Stimulated activated CD4-positive, alpha-beta T cell treated with anti-CD3 and anti-CD28 coated beads, Interleukin-12 subunit alpha, Interleukin-12 subunit beta, amount 100 ng/mL, for 24 hours (primary cell): ENCODE measurements around the gene MYOG.

Experiments used
- DNase-seq, 2 experiments: peaks; one replicate each; pipeline ENCODE4 v3.0.0-alpha.2; 2020; ENCODE audit warnings: low read depth in 2 of 2

Gene MYOG

DNA sequence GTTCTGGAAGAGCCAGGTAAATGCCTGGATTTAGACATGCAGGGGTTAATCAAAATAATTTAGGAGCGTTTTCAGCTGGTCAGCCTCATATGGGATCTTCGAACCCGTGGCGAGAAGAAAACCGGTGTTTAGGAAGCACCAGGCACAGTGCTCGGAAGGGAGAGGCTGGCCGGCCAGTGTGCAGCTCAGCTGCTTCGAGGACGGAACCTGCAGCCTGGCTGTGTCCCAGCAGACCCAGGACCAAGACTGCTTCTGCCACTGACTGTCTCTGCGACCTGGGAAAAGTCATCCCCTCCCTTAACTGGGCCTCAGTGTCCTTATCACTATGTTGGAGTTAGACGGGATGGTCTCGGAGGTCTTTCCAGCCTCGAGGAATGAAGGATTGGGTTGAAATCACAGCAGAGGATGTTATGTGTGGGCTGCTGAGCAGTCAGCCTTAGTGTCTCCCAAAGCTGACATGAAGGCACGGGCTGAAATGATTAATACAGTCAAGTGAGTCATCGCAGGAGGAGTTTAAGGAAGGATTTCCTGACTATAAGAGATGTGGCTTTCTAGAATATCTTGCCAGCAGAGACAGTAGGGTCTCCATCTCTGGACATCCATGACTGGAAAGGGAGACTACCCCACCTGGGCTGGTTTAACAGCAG is 38.7 kb downstream of the MYOG start:
- no peak for DNase-seq

DNA sequence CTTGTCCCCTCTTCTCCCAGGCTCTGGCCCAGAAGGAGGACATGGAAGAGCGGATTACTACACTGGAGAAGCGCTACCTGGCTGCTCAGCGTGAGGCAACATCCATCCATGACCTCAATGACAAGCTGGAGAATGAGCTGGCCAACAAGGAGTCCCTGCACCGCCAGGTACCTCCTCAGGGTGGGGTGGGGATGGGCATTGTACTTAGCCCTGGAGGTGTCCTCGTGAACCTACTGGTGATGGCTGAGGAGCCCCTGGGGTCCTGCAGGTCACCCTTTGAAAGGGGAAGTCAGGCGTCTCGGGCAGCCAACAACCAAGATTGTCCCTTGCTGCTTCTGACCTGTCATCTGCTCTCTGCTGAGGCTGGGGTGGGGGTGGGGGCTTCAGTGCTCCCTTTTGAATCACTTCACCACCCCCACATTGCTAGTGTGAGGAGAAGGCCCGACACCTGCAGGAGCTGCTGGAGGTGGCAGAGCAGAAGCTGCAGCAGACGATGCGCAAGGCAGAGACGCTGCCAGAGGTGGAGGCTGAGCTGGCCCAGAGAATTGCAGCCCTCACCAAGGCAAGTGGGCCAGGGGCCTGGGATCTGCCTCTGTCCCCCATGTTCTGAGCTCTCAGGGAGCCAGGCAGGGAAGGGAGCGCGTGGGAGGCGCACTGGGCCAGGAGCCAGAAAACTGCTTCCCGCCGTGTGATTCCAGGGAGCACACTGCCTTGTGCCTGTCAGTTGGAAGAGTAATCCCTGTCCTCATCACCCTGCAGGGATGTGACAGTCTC is 39.8 kb downstream of the MYOG start:
- no peak for DNase-seq

DNA sequence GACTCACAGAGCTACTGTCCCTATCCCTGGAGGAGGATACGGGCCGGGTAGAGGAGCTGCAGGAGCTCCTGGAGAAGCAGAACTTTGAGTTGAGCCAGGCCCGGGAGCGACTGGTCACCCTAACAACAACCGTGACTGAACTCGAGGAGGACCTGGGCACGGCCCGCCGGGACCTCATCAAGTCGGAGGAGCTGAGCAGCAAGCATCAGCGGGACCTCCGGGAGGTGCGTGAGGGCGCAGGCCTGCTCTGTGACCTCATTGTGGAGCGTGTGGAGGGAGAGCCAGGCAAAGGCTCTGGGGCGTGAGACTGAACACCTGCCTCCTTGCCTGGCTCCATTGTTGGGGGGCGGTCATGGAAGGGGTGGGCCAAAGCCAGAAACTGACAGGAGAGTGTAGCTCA is 40.5 kb downstream of the MYOG start:
- DNase-seq = no peak

DNA sequence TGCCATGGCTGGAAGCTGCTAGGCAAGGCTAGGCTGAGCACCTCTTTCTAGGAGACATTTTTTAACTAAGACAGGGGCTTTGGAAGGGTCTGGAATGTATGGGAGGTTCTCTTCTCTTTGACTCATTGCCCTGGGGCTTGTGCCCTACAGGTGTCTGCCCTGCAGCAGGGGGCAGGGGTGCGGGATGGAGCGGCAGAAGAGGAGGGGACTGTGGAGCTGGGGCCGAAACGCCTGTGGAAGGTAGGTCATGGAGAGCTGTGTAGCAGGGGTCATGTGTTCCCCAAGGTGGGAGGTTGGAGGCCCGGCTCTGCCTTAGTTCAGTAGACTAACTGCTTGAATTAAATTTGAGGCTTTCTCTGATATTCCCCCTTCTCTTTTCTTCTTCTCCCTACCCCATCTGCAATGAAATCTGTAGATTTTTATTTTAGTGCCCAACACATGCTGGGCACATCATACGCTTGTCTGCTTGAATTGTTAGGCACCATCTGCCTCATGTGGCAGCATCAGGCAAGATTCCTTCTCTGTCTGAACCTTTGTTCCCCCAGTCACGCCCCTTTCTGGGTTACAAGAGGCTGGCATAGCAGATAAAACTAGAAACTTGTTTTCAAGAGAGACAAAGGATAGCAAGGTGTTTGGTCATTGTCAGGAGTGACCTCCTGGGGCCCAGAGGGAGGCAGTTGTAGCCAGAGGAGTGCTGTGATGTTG is 41.1 kb downstream of the MYOG start:
- no peak for DNase-seq

DNA sequence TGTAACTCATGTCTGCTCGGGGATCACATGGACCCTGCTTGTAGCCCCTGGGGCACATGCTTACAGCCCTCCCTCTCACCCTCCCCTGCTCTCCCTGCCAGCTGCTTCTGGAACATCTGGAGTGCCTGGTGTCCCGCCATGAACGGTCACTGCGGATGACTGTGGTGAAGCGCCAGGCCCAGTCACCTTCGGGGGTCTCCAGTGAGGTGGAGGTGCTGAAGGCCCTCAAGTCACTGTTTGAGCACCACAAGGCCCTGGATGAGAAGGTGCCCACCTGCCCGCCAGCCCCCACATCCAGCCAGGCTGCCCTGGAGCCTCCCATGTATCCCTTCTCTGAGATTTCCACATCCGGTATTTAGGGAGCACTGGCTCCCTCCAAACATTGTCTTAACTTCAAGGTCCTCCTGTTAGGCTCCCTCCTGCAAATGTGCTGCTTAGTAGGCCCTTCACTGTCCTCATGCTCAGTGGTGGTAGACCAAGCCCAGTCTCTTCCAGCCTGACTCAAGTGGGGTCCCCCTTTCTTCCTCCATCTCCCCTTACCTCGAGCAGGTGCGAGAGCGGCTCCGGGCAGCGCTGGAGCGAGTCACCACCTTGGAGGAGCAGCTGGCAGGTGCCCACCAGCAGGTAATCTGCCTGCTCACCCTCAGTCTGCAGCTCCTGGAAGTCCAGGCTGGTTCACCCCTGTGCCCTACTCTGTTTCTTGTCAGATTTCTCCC is 41.8 kb downstream of the MYOG start:
- no peak for DNase-seq

DNA sequence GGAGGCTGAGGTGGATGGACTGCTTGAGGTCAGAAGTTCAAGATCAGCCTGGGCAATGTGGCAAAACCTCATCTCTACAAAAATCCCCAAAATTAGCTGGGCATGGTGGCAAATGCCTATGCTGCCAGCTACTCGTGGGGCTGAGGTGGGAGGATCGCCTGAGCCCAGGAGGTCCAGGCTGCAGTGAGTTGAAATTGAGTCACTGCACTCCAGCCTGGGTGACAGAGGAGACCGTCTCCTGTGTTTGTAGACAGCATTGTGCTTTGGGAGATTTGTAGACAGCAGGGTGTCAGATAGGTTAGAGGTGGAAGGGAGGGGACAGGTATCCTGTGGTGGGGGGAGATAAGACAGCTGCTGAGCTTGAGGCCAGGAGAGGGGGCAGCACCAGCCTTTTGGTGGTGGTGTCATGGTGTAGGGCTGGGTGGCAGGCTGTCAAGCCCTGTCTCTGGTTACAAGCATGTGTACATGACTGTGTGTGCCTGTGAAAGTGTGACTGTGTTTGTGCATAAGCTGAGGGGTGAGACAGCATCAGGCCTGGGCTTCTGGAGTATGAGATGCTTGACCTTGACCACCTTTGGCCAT is 44.4 kb downstream of the MYOG start:
- no peak for DNase-seq

DNA sequence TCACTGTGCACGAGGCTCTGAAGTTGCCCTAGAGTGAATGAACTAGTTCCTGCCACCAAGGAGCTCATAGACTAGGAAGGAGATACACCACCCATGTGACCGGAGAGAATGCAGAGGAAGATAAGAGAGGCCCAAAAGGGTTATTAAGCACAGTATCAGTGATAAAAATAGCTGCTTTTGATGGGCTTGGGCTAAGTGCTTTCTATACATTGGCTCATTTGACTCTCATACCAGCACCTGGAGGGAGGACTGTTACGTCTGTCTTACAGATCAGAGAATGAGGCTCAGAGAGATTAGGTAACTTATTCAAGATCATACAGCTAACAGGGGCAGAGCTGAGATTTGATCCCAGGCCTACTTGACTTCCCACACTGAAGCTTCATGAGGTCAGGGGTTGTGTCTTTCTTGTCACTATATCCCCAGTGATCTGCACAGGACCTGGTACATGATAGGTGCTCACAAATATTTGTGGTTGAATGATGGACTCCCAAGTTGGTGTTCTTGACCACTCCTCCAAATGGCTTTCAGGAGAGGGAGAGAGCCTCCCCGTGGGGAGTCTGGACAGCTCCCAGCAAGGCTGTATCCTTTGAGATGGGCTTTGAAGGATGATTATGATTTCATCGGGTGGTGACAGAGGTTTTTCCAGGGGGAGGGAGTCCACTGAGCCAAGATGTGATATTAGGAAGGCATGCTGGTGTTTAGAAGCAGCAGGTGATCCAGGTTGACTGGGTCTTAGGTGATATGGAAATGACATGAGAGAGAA is 45.1 kb downstream of the MYOG start:
- no peak for DNase-seq

DNA sequence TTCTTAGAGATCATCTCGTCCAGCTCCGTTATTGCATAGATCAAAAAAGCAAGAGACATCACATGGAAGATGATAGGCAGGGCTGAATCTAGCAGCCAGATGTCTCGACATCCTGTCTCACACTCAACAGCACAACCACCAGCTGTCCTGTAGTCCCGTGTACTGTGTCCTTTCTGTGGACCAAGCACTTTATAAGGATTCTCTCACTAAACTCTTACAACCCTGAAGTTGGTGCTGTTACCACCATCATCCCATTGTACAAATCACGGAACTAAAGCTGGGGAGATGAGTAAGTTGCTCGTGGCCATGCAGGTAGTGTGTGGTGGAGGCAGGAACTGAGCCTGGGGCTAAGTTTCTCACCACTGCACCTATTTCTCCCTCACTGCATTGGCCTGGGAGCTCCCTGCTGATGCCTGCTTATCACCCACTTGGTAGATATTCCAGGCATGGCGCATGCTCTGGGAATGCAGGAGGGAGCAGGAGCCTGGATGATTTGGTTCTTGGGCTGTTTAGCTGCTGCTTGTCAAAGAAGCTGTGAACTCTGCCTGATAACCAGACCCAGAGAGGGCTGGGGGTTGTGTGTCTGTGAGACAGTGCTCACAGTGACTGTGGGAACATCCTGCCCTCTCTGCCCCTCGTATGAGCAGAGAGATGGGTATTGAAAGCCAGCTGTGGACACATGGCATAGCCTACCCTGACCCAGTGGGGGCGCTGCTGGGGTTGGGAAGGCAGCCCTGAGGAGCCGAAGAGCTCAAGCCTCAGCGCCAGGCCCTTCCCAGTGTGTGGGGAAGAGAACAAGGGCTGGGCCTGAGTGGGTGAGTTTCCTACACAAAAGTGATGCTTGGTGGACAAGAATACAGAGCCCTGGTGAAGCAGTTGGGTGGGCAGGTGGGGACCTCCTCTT is 46.0 kb downstream of the MYOG start:
- DNase-seq = no peak

DNA sequence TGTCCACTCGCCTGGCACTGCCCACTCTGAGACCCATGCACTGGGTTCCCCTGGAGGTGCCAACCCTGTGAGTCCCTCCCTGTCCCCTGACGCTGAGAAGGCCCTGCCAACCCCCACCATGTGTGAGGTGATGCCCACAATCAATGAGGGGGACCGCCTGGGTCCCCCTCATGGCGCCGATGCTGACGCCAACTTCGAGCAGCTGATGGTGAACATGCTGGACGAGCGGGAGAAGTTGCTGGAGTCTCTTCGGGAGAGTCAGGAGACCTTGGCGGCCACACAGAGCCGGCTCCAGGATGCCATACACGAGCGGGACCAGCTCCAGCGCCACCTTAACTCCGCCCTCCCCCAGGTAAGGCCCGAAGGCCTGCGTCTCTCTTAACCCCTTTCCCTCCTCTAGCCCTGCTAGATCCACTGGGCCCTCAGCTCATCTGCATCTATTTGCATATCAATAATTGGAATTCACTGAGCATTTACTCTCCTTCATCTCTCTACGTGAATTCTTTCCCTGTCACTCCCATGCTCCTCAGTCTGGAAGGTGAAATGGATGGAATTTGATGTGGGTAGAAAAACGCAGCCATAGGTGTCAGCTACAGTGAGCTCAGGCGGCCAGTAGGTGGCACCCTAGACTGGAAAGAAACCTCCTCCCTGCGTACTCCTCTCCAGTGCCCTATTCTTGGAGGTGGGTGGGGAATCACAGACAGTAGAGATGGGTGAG is 46.8 kb downstream of the MYOG start:
- DNase-seq = peak; percentile 39 to 64

DNA sequence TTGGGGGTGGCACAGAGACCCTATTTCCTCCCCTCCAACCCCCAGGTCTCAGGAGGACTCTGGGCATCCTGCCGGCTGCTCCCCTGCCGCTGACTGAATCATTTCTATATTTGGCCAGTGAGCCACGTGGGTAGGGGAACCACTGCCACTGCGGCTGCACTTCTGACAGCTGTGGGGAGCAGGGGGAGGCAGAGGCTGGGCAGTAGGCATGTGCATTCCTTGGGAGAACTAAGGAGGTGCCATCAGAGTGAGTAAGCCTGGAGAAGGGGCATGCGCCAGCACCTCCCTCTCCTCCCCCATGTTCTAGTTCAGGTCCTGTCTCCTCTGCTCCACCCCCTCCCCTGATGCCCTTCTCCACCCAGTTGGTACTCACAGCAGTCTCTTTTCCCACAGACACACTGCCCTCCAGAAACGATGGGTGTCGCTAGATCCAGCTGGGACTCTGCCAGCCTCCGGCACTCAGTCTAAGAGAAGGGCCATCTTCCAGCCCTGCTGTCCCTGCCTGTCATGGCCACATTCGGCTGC is 47.5 kb downstream of the MYOG start:
- no peak for DNase-seq

DNA sequence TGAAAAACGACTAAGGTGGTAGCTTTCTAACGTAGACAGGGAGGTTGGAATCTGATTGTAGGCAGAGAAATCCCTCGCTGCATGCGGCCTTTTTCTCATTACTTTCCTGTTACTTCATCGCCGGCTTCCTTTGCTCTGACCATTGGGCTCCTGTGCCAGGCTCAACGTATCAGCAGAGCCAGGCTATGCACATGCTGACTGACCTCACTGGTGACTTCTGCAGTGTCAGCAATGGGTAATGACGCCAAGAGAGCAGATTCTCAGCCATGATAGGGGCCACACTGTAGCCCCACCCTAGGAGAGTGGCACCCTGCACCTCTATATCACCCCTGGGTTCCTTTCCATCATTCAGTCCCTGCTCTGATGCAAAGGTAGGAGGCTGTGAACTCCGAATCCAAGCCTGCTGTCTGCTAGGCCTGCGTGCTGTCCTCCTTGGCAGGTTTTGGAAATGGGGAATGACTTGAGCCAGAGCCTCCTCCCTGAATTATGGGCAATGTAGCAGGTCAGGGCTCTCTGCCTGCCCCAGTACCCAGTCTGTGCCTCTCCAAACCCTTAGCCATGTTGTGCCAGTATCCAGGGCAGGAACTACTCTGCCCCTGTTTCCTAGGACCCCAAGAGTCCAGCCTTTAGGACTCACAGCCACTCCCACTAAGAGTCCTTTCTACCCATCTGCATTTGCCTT is 48.2 kb downstream of the MYOG start:
- no peak for DNase-seq

DNA sequence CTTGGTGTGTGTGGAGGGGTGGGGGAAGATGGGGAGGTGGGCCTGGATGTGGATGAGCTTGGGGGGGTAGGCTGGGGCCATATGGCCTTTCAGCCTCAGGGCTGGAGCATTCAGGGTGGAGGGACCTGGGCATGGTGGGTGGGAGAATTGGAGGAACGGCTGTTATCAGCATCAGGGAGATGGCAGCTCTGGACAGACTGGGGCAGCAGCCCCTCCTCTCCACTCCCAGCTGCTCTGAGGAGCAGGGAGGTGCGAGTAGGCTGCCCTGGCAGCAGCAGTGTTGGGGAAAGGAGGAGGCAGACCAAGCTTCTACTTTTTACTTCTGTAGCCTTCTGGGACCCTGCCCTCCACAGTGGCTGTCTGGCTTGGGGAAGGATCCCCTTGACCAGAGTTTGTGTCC is 49.3 kb downstream of the MYOG start:
- no peak for DNase-seq

DNA sequence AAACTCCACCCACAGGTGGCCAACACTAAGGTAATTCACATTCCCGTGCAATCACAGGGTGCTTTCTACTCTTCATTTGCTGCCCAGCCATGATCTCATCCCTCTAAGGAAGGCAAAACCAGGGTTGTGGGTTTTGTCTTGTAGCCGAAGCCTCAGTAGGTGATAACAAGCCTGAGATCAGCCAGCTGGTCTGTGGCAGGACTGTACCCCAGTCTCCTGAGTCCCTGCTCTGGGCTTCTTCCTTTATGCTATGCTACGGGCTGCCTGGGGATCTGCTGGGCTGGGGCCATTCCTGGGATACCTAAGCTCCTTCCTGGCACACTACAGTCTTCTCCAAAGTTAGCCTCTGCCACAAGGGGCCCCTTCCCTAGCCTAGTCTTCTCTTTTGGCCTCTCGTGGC is 49.7 kb downstream of the MYOG start:
- no peak for DNase-seq

DNA sequence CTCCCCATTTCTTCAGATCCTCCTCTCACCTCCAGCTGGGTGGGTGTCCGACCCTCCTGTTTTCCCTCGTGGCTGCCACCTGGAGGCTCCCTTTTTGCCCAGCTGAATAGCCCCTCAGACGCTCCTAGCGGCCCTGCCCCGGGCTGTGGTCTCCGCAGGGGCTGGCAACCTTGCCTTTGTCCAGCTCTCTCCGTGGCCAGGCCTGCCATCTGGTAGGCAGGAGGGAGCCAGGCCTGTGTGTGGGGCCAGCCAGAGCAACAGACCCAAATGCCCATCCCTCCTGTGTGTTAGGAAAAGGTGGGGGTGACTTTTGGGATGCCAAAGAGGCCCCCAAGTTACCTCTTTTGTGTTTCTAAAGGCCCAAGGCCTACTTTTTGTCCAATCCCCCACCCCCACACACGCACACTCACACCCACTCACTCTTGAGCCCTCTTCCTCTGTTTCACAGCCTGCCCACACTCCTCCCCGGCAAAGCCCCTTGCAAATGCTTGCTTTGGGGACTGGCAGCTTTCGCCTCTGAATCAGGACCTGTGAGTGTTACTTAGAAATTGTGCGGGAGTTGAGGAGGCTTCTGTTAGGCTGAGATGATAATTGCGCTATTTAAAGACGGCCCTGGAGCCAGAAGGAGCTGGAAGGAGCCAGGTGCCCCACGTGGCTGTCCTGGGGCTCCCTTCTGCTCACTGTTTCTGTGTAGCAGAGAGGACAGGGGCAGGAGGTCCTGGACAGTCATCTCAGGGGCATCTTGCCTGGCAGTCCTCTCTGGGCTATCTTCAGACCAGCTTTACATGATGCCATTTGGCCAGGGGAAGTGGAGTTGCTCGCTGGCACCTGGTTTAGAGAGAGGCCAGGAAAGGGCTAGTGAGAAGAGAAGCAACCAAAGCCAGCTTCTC is 50.5 kb downstream of the MYOG start:
- DNase-seq = no peak

DNA sequence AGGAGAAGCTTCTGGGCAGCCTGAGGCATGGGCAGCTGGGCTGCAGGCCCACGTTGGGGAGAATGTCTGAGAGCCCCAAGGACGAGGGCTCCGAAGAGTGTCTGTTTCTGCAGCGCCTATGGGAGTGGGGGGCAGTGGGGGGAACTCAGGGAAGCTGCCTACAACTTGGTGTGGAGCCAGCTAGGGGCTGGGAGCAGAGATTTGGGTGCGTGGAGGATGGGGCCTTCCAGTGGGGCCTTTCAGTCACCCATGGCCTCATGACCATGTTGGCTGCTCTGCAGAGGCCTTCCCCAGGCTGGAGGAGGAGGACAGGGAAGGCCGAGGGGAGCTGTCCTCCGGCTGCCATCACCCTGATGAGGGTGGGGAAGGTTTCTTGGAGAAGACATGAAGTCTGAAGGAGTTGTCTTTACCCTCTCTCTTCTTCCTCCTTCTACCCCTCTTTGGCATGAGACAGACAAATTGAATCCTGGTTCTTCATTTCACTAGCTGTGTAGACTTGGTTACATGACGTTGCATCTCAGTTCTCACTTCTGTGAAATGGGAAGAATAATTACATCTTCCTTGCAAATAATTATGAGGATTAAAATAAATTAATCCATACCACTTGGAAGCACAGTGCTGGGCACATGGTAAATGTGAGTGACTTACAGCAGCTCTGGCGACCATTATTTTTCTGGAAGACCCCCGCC is 51.2 kb downstream of the MYOG start:
- no peak for DNase-seq

DNA sequence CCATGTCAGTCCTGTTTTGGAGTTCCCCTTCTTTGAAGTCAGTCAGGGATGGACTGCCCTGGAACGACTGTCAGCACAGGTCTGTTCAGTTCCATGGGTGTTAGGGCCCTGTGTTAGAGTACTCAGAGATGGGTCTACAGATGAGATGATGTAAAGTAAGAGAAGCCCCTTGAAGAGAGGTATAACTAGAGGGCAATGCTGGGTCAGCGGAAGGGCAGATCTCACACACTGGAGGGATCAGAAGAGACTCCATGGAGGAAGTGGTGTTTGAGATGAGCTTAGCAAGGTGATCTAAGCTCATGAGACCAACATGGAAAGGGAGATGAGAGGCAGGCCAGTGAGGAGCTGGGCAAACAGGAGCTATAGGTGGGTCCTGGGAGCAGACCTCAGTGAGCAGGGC is 51.9 kb downstream of the MYOG start:
- DNase-seq = no peak

DNA sequence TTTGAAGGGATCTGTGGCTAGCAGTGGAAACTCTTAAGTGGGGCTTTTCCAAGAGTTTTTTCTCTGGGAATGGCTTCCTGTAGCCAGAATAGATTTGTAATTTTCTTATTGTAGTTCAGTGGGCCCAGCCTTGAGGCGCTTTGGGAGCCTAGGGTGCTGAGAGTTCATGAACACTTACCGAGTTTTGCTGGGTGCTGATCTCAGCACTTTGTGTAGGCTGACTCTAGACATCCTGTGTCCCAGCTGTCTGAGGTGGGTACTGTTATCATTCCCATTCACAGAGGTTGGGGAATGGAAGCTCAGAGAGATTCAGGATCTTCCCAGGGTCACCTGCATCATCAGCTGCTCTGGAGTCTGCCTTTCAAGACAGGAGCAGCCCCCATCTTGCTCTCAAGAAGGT is 52.5 kb downstream of the MYOG start:
- no peak for DNase-seq
